DND-41 (cell line): ENCODE data around the gene ASRGL1.

Experiments
- ATAC-seq: fragments of 200-7000 bp; cut with Tn5 transposase; 3 replicates; pipeline ENCODE4 v1.9.1; 2021; ENCODE audit warnings: low read depth; ENCODE audit not compliant: insufficient read depth
- DNase-seq: peaks from one replicate; pipeline ENCODE4 v3.0.0-alpha.2; 2020
- H2AFZ ChIP-seq: 2 replicates; pipeline ENCODE4 v1.6.0; 2012; ENCODE audit warnings: low read depth, low read length
- H3K27ac ChIP-seq: 2 replicates; pipeline ENCODE4 v1.5.1; 2012; ENCODE audit warnings: low read length, inconsistent platforms
- H3K27me3 ChIP-seq: fragments of 200-600 bp; sonication (generic); 2 replicates; pipeline ENCODE4 v1.6.0; 2012; ENCODE audit warnings: low read length, mild to moderate bottlenecking, inconsistent platforms; ENCODE audit not compliant: insufficient read depth, poor library complexity
- H3K36me3 ChIP-seq: 2 replicates; pipeline ENCODE4 v1.5.1; 2012; ENCODE audit warnings: low read length, inconsistent platforms; ENCODE audit not compliant: insufficient read depth
- H3K4me1 ChIP-seq: 2 replicates; pipeline ENCODE4 v1.5.1; 2012; ENCODE audit warnings: mild to moderate bottlenecking, low read length; ENCODE audit not compliant: insufficient read depth
- H3K4me2 ChIP-seq: 2 replicates; pipeline ENCODE4 v1.6.0; 2012; ENCODE audit warnings: mild to moderate bottlenecking, moderate library complexity, low read length, inconsistent platforms; ENCODE audit not compliant: insufficient read depth
- H3K4me3 ChIP-seq, 2 experiments: fragments of 200-600 bp in 1 of 2; shearing (Covaris generic) in 1 of 2; 2 replicates each; pipeline ENCODE4 v1.5.1; 2012 to 2016; ENCODE audit warnings: inconsistent platforms in 2 of 2, low read length in 2 of 2, mild to moderate bottlenecking in 2 of 2, low read depth in 1 of 2, moderate library complexity in 1 of 2
- H3K79me2 ChIP-seq: 2 replicates; pipeline ENCODE4 v1.6.0; 2012; ENCODE audit warnings: low read length, inconsistent platforms; ENCODE audit not compliant: insufficient read depth
- H3K9ac ChIP-seq: 2 replicates; pipeline ENCODE4 v1.6.0; 2012; ENCODE audit warnings: low read depth, mild to moderate bottlenecking, inconsistent platforms, low read length, moderate library complexity
- H3K9me3 ChIP-seq: 2 replicates; pipeline ENCODE4 v1.5.1; 2012; ENCODE audit warnings: low read length, moderate library complexity, mild to moderate bottlenecking, inconsistent platforms; ENCODE audit not compliant: insufficient read depth, severe bottlenecking
- H4K20me1 ChIP-seq: 2 replicates; pipeline ENCODE4 v1.6.0; 2012; ENCODE audit warnings: low read length; ENCODE audit not compliant: insufficient read depth
- CTCF ChIP-seq: IDR thresholded peaks from 2 replicates; pipeline ENCODE4 v1.5.1; 2012; ENCODE audit warnings: borderline replicate concordance, low read length, moderate library complexity, mild to moderate bottlenecking; ENCODE audit not compliant: poor library complexity, severe bottlenecking; ENCODE audit errors: extremely low read depth
- EZH2 ChIP-seq: IDR thresholded peaks from 3 replicates; pipeline ENCODE4 v1.6.1; 2012; ENCODE audit warnings: borderline replicate concordance, low read depth, mild to moderate bottlenecking, moderate library complexity, low read length, inconsistent platforms; ENCODE audit not compliant: severe bottlenecking

Gene ASRGL1

GRCh38 chr11:62387381-62387780, 50.1 kb downstream of the ASRGL1 start:
- no peak for ATAC-seq
- Histone ChIP-seq H3K36me3 (no peaks in the 10 kb centered on the region), H3K4me3 (no peak overlapping the region), H4K20me1 (no peaks in the 10 kb centered on the region; the same call in 1 of the 2 replicates), H3K27me3 (peaks cover 28% of the 10 kb centered on the region), H3K9ac (no peak overlapping the region), H3K79me2 (no peaks in the 10 kb centered on the region), H3K4me1 (no peaks in the 10 kb centered on the region), H3K9me3 (no peaks in the 10 kb centered on the region), H2AFZ (no peak overlapping the region), H3K27ac (no peak overlapping the region), H3K4me2 (no peak overlapping the region)
- no peak for DNase-seq
- TF ChIP-seq EZH2 = no peak
- no peak for TF ChIP-seq CTCF

- Histone ChIP-seq H3K4me3 (no peak overlapping the region), H4K20me1 (no peaks in the 10 kb centered on the region; the same call in 1 of the 2 replicates), H3K36me3 (no peaks in the 10 kb centered on the region), H3K79me2 (no peaks in the 10 kb centered on the region), H2AFZ (no peak overlapping the region), H3K27ac (no peak overlapping the region), H3K4me1 (no peaks in the 10 kb centered on the region), H3K27me3 (peaks cover 28% of the 10 kb centered on the region), H3K9me3 (no peaks in the 10 kb centered on the region), H3K4me2 (no peak overlapping the region), H3K9ac (no peak overlapping the region)
- ATAC-seq = no peak
- TF ChIP-seq EZH2 = no peak
- no peak for TF ChIP-seq CTCF
- DNase-seq = no peak
Measured at GRCh38 chr11:62388999-62389398, 51.8 kb downstream of the ASRGL1 start.

- Histone ChIP-seq H3K4me1 (no peaks in the 10 kb centered on the region), H3K9ac (no peak overlapping the region), H3K4me3 (no peak overlapping the region), H4K20me1 (no peaks in the 10 kb centered on the region; the same call in 1 of the 2 replicates), H3K4me2 (no peak overlapping the region), H3K9me3 (no peaks in the 10 kb centered on the region), H2AFZ (no peak overlapping the region), H3K36me3 (no peaks in the 10 kb centered on the region), H3K27ac (no peak overlapping the region), H3K79me2 (no peaks in the 10 kb centered on the region), H3K27me3 (peaks cover 28% of the 10 kb centered on the region)
- no peak for ATAC-seq
- no peak for TF ChIP-seq EZH2
- no peak for TF ChIP-seq CTCF
- no peak for DNase-seq
Measured at GRCh38 chr11:62390237-62390636, 53.0 kb downstream of the ASRGL1 start.

GRCh38 chr11:62390722-62391121, 53.5 kb downstream of the ASRGL1 start:
- ATAC-seq = no peak
- H3K4me2 ChIP-seq = no peak overlapping the region

More at GRCh38 chr11:62390722-62391121, 53.5 kb downstream of the ASRGL1 start:
- no peak overlapping the region for H3K9ac ChIP-seq
- H3K4me3 ChIP-seq = no peak overlapping the region
- no peaks in the 10 kb centered on the region; the same call in 1 of the 2 replicates for H4K20me1 ChIP-seq
- no peaks in the 10 kb centered on the region for H3K36me3 ChIP-seq
- no peak for DNase-seq
- H3K4me1 ChIP-seq = no peaks in the 10 kb centered on the region
- H3K79me2 ChIP-seq = no peaks in the 10 kb centered on the region
- no peak overlapping the region for H3K27ac ChIP-seq
- no peaks in the 10 kb centered on the region for H3K9me3 ChIP-seq
- peaks cover 28% of the 10 kb centered on the region for H3K27me3 ChIP-seq
- no peak for TF ChIP-seq EZH2
- no peak for TF ChIP-seq CTCF
- no peak overlapping the region for H2AFZ ChIP-seq
